HG03159 (cell line): ENCODE data around the gene ABI3BP.

ENCODE experiments used
- ATAC-seq: cut with Tn5 transposase; IDR thresholded peaks from one replicate; pipeline ENCODE4 v1.9.1; 2021; ENCODE audit warnings: mild to moderate bottlenecking, moderate library complexity; ENCODE audit not compliant: unreplicated experiment

ABI3BP gene

GRCh38 chr3:100782906-100783305, 210.3 kb downstream of the ABI3BP start:
- ATAC-seq = no peak

- no peak for ATAC-seq
Measured at GRCh38 chr3:100782348-100782747, 210.9 kb downstream of the ABI3BP start.

GRCh38 chr3:100781301-100781700, 211.9 kb downstream of the ABI3BP start:
- ATAC-seq = no peak

GRCh38 chr3:100780071-100780622, 213.1 kb downstream of the ABI3BP start:
- no peak for ATAC-seq

- ATAC-seq = no peak
Measured at GRCh38 chr3:100779480-100779879, 213.7 kb downstream of the ABI3BP start.

GRCh38 chr3:100777271-100777670, 215.9 kb downstream of the ABI3BP start:
- ATAC-seq = no peak

- ATAC-seq = no peak
Measured at GRCh38 chr3:100776746-100777145, 216.5 kb downstream of the ABI3BP start.

GRCh38 chr3:100776097-100776729, 217.0 kb downstream of the ABI3BP start:
- no peak for ATAC-seq

- ATAC-seq = no peak
Measured at GRCh38 chr3:100775669-100776068, 217.6 kb downstream of the ABI3BP start.

- no peak for ATAC-seq
Measured at GRCh38 chr3:100775226-100775625, 218.0 kb downstream of the ABI3BP start.

GRCh38 chr3:100769693-100770092, 223.5 kb downstream of the ABI3BP start:
- no peak for ATAC-seq

GRCh38 chr3:100766069-100766468, 227.2 kb downstream of the ABI3BP start:
- no peak for ATAC-seq

GRCh38 chr3:100765437-100765975, 227.7 kb downstream of the ABI3BP start:
- no peak for ATAC-seq

GRCh38 chr3:100761951-100762350, 231.3 kb downstream of the ABI3BP start:
- ATAC-seq = no peak

GRCh38 chr3:100761211-100761942, 231.8 kb downstream of the ABI3BP start:
- ATAC-seq = peak; percentile 86

GRCh38 chr3:100760377-100760776, 232.8 kb downstream of the ABI3BP start:
- no peak for ATAC-seq

- ATAC-seq = no peak
Measured at GRCh38 chr3:100759950-100760349, 233.3 kb downstream of the ABI3BP start.

- no peak for ATAC-seq
Measured at GRCh38 chr3:100759159-100759558, 234.1 kb downstream of the ABI3BP start.

- no peak for ATAC-seq
Measured at GRCh38 chr3:100756441-100756840, 236.8 kb downstream of the ABI3BP start.

- ATAC-seq = no peak
Measured at GRCh38 chr3:100754563-100755334, 238.5 kb downstream of the ABI3BP start.

- ATAC-seq = no peak
Measured at GRCh38 chr3:100753846-100754245, 239.4 kb downstream of the ABI3BP start.
